Measurements from ENCODE around the gene FADS3. TPM values are rescaled to one million over a fixed set of nuclear protein-coding genes. Genes with fewer than 3 reads are reported as not detected.

FADS3 gene
- total RNA-seq, 1 donor from 2014 or later, result 10.1 TPM

DNA sequence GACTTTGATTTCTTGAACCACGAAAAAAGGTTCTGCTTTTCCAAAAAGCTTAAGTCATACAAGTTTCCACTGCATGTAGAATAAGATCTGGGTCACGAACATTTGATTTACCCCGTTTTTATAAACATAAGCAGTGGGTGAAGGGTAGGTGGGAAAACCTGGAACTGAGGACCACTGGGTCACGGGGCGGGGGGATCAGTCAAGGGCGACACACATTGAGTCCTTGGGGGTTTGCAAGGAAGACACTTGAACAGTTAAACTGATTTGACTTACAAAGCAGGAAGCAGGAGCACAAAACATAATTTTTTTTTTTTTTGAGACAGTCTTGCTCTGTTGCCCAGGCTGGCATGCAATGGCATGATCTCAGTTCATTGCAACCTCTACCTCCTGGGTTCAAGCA is 10.9 kb downstream of the FADS3 start:
- no peak overlapping the region for H3K4me3 ChIP-seq
- no peaks in the 10 kb centered on the region for H3K36me3 ChIP-seq
- H3K79me2 ChIP-seq (ENCODE audit: low read depth), result no peaks in the 10 kb centered on the region
- peaks cover 18% of the 10 kb centered on the region for H3K4me1 Mint-ChIP-seq
- H3K4me3 Mint-ChIP-seq, result no peak overlapping the region
- no peak overlapping the region for H3K27ac Mint-ChIP-seq
- H3K4me2 ChIP-seq, result no peak overlapping the region
- H3K4me1 ChIP-seq, result peaks cover 4% of the 10 kb centered on the region
- H3K27me3 Mint-ChIP-seq (ENCODE audit: insufficient read depth, low read depth), result peaks cover 2% of the 10 kb centered on the region
- H3K9ac ChIP-seq, result no peak overlapping the region
- no peaks in the 10 kb centered on the region for H4K20me1 ChIP-seq (ENCODE audit: low read depth)
- H3K27me3 ChIP-seq, result no peaks in the 10 kb centered on the region
- H3K36me3 Mint-ChIP-seq, result no peaks in the 10 kb centered on the region
- no peak for DNase-seq (ENCODE audit: low spot score)
- H3K9me3 Mint-ChIP-seq, result peaks cover 2% of the 10 kb centered on the region
- TF ChIP-seq EZH2 (IDR thresholded peaks at IDR 0.05), result no peak
- TF ChIP-seq, protein P1, sequence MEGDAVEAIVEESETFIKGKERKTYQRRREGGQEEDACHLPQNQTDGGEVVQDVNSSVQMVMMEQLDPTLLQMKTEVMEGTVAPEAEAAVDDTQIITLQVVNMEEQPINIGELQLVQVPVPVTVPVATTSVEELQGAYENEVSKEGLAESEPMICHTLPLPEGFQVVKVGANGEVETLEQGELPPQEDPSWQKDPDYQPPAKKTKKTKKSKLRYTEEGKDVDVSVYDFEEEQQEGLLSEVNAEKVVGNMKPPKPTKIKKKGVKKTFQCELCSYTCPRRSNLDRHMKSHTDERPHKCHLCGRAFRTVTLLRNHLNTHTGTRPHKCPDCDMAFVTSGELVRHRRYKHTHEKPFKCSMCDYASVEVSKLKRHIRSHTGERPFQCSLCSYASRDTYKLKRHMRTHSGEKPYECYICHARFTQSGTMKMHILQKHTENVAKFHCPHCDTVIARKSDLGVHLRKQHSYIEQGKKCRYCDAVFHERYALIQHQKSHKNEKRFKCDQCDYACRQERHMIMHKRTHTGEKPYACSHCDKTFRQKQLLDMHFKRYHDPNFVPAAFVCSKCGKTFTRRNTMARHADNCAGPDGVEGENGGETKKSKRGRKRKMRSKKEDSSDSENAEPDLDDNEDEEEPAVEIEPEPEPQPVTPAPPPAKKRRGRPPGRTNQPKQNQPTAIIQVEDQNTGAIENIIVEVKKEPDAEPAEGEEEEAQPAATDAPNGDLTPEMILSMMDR (IDR thresholded peaks at IDR 0.05), result no peak
- TF ChIP-seq EZH2phosphoT487 (IDR thresholded peaks at IDR 0.05), result no peak
- no peaks in the 10 kb centered on the region for H3K9me3 ChIP-seq (ENCODE audit: low read depth)
- H2AFZ ChIP-seq (replicated peaks), result no peak overlapping the region
- H3K27ac ChIP-seq, result no peak overlapping the region
- no peaks in the 10 kb centered on the region for H3F3A ChIP-seq (ENCODE audit: low read depth)

DNA sequence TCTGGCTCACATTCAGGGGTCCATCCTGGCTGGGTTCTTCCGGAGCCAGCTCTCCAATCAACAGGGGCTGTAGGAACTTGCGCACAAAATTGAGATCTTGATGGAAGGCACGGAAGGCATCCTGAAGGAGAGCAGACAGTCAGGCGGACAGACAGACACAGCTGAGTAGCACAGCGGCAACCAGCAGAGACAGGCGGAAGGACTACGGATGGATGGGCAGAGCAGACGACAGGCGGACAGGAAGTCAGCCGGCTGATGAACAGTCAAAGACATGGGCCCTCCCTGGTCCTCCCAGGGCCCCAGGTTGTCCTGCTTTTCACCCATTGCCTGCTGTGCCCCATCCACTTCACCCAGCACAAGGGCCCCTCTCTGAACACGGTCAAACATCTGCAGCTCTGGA is 11.3 kb downstream of the FADS3 start:
- Histone ChIP-seq H3K27ac (no peak overlapping the region), H3F3A (ENCODE audit: low read depth) (no peaks in the 10 kb centered on the region), H3K27me3 (no peaks in the 10 kb centered on the region), H3K4me2 (no peak overlapping the region), H2AFZ (replicated peaks) (no peak overlapping the region), H3K4me3 (no peak overlapping the region), H3K9ac (no peak overlapping the region), H3K36me3 (no peaks in the 10 kb centered on the region), H4K20me1 (ENCODE audit: low read depth) (no peaks in the 10 kb centered on the region), H3K79me2 (ENCODE audit: low read depth) (no peaks in the 10 kb centered on the region), H3K9me3 (ENCODE audit: low read depth) (no peaks in the 10 kb centered on the region), H3K4me1 (peaks cover 4% of the 10 kb centered on the region)
- no peak overlapping the region for H3K4me3 Mint-ChIP-seq
- H3K9me3 Mint-ChIP-seq, result peaks cover 2% of the 10 kb centered on the region
- no peak overlapping the region for H3K27ac Mint-ChIP-seq
- DNase-seq (ENCODE audit: low spot score), result no peak
- peaks cover 18% of the 10 kb centered on the region for H3K4me1 Mint-ChIP-seq
- peaks cover 2% of the 10 kb centered on the region for H3K27me3 Mint-ChIP-seq (ENCODE audit: insufficient read depth, low read depth)
- TF ChIP-seq, protein P1 (IDR thresholded peaks at IDR 0.05), result no peak
- no peak for TF ChIP-seq EZH2phosphoT487 (IDR thresholded peaks at IDR 0.05)
- TF ChIP-seq EZH2 (IDR thresholded peaks at IDR 0.05), result no peak
- H3K36me3 Mint-ChIP-seq, result no peaks in the 10 kb centered on the region

DNA sequence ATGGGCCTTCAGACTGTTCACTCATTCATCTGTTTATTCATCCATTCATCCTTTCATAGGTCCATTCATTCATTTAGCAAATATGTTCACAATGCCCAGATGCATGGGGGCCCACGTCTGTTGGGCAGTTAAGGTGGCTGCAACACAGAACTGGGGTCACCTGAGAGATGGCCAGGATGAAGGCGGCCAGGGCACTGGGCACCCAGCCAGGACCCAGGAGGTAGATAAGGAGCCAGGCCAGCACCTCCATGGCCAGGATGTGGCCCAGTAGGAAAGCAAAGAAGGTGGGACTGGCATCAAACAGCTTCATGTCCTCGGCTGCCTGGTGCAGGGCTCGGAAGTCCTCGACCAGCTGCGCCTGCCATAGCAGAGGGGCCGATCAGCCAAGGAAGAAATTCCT is 12.2 kb downstream of the FADS3 start:
- H3K4me3 ChIP-seq, result no peak overlapping the region
- no peak overlapping the region for H3K9ac ChIP-seq
- Mint-ChIP-seq H3K4me3 (no peak overlapping the region), H3K4me1 (peaks cover 18% of the 10 kb centered on the region), H3K27me3 (ENCODE audit: insufficient read depth, low read depth) (no peaks in the 10 kb centered on the region), H3K9me3 (peaks cover 2% of the 10 kb centered on the region), H3K36me3 (no peaks in the 10 kb centered on the region), H3K27ac (no peak overlapping the region)
- H3K27me3 ChIP-seq, result no peaks in the 10 kb centered on the region
- H3K9me3 ChIP-seq (ENCODE audit: low read depth), result no peaks in the 10 kb centered on the region
- H3K4me2 ChIP-seq, result no peak overlapping the region
- no peaks in the 10 kb centered on the region for H4K20me1 ChIP-seq (ENCODE audit: low read depth)
- TF ChIP-seq, protein P1 (IDR thresholded peaks at IDR 0.05), result no peak
- no peak for TF ChIP-seq EZH2phosphoT487 (IDR thresholded peaks at IDR 0.05)
- TF ChIP-seq EZH2 (IDR thresholded peaks at IDR 0.05), result no peak
- no peak overlapping the region for H3K27ac ChIP-seq
- H3F3A ChIP-seq (ENCODE audit: low read depth), result no peaks in the 10 kb centered on the region
- H2AFZ ChIP-seq (replicated peaks), result no peak overlapping the region
- DNase-seq (ENCODE audit: low spot score), result no peak
- no peaks in the 10 kb centered on the region for H3K36me3 ChIP-seq
- no peaks in the 10 kb centered on the region for H3K79me2 ChIP-seq (ENCODE audit: low read depth)
- peaks cover 4% of the 10 kb centered on the region for H3K4me1 ChIP-seq
